GM20000 (cell line): ENCODE data around the gene BOD1.
A peak's percentile ranks its signal among the peaks of the same experiment; 100 is the strongest.

ENCODE experiments used
- DNase-seq: peaks from one replicate; pipeline ENCODE4 v3.0.0; 2012; ENCODE audit warnings: low spot score
- TF ChIP-seq, protein P1 (sequence below): IDR thresholded peaks from 2 replicates; pipeline ENCODE4 v1.5.1; 2012; ENCODE audit warnings: mild to moderate bottlenecking, control low read depth; ENCODE audit errors: extremely low read depth, missing control alignments

BOD1 gene

DNA sequence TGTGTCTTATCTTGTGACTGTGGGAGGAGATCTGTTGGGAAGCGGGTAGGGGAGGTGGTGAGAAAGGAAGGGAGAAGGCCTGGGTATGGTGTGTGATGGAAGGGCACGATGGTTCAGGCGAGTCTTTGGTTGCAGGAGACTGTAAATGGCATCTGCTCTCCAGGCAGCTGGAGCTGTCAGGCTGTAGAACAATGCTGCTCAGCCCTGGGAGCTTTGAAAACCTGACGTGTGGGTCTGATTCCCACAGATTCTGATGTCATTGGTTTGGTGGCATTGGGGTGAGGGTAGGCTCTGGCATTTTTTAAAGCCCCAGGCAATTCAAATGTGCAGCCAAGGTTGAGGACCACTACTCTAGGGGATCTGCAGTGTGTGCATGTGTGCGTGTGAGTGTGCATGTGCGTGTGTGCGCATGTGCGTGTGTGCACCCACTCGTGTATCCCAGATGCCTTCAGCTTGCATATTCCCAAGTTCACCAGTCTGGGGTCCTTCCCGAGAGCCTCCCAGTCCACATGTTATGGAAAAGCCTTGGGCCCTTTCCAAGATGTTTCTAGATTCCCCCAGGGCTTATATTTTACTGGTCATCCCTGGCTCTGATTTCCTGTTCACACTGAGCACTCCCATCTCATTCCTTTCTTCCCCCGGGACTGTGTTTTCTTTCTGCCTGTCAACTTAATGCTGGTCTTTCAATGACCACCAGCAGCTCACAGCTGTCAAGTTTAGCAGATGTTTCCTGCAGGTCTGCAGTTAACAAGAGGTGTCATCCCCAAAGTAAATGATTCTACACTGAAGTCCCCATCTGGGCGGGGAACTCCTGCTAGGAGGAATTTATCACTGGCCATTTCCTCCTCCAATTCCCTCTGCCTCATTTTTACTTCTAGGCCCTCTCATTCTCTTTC is 34.0 kb downstream of the BOD1 start:
- TF ChIP-seq, protein P1, sequence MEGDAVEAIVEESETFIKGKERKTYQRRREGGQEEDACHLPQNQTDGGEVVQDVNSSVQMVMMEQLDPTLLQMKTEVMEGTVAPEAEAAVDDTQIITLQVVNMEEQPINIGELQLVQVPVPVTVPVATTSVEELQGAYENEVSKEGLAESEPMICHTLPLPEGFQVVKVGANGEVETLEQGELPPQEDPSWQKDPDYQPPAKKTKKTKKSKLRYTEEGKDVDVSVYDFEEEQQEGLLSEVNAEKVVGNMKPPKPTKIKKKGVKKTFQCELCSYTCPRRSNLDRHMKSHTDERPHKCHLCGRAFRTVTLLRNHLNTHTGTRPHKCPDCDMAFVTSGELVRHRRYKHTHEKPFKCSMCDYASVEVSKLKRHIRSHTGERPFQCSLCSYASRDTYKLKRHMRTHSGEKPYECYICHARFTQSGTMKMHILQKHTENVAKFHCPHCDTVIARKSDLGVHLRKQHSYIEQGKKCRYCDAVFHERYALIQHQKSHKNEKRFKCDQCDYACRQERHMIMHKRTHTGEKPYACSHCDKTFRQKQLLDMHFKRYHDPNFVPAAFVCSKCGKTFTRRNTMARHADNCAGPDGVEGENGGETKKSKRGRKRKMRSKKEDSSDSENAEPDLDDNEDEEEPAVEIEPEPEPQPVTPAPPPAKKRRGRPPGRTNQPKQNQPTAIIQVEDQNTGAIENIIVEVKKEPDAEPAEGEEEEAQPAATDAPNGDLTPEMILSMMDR, result no peak
- no peak for DNase-seq

DNA sequence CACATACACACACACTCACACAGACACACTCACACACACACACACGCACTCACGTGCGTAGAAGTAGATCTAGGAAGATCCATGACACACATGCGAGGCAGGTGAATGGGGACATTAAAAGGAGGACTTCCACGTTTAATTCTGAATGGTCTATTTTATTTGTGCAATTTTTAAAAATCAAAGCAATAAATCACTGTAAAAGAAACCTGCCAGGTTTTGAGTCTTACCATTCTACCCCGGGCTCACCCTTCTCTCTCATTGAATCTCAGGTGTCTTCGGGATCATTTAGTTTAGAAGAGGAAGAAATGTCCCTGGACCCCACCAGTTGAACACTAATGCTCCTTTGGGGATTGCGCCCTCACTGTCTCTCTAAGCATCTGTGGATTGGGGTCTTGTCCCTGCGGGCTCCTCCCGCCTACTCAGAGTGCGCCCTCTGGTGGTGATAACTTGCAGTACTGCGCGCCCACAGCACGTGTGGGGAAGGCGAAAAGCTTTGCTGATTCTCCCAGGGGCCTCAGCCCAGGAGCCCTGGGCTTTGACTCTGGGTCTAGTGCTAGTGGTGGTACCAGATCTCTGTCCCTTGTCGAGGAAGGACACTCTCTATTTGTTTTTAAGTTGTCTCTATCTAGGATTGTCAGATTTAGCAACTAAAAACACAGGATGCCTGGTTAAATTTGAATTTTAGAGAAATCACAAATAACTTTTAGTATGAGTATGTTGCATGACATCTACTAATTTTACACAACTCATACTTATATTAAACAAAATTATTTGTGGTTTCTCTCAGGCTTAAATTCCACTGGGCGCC is 34.8 kb downstream of the BOD1 start:
- TF ChIP-seq, protein P1, result peak; percentile 63
- peak; percentile 69 for DNase-seq

DNA sequence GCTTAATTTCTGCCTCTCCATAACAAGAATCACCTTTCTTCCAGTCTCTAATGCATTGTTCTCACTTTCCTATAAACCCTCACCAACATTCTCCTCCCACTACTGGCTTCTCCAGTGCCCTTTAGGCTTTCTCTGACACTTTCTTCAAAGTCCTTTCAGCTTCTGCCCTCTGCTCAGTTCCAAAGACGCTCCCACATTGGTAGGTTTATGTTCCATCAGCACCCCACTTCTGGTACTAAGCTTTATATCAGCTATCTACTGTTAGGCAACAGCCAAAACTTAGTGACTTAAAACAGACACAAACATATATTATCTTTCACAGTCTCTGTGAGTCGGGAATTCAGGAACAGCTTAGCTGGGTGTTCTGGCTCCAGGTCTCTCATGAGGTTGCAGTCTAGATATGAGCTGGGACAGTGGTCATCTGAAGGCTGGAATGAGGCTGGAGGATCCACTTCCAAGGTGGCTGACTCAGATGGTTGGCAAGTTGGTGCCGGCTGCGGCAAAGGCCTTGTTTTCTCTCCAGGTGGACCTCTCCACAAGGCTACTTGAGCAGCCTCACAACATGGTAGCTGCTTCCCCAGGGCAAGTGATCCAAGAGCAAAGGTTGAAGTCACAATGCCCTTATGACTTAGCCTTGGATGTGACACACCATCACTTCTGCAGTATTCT is 37.4 kb downstream of the BOD1 start:
- TF ChIP-seq, protein P1, result no peak
- DNase-seq, result no peak

DNA sequence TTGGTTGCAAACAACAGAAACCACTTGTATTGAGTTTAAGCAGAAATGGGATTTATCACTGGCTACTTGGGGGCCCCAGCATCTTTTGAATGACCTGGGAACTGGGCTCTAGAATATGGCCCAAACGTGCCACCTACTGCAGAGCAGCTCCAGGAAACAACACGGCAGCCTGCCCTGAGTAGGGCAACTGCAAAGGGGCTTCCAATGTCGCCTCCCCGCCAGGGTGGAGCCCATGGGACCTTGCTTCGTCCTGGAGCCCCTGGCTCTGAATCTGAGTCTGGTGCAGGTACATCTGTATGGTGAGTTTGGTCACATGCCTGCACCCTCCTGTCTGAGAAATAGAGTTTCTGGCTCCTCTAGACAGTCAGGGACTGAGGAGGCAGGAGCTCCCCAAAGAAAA is 38.6 kb downstream of the BOD1 start:
- no peak for DNase-seq

DNA sequence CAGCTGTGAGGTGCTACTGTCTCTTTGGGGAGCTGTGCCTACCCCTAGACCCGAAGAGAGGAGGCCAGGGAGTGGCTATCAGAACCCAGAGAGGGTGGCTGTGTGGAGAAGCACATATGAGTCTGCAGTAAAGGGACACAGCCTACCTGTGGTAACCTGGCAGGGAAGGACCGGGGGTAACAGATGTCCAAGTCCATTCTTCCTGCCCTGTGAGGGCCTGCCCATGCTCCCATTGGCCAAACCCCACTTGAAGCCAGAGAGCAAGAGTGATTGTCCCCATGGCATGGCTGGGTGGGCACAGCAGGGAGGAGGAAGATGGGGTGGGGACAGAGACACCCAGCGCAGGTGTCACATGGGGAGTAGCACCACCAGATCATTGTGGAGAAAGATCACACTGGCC is 39.3 kb downstream of the BOD1 start:
- DNase-seq, result no peak
- TF ChIP-seq, protein P1, result no peak

More for the DNA sequence above, 38.6 kb downstream of the BOD1 start:
- TF ChIP-seq, protein P1, result no peak

DNA sequence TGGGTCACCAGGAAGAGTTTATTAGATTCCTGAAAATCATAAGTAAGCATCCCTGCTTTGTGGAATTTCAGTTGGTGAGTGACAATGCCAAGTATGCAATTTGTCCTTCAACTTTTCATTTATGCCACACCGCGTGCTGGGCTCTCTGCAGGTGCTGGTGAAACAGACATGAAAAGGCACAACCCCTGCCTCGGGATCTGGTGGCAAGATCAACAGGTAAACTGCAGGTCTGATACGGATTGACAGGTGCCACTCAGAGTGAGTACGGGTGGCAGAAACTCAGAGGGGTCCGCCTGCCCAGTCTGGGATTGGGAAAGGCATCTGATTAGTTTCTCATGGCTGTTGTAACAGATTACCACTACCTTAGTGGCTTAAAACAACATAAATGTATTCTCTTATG is 40.5 kb downstream of the BOD1 start:
- TF ChIP-seq, protein P1, result no peak
- DNase-seq, result no peak
